Gastrocnemius medialis (tissue), 4 donors: Measurements from ENCODE around the gene NCK1. TPM values are rescaled to one million over a fixed set of nuclear protein-coding genes. Genes with fewer than 3 reads are reported as not detected.
A peak's percentile ranks its signal among the peaks of the same experiment; 100 is the strongest.
"Not testable (repeated sequence)": the region's sequence is repeated elsewhere in the genome, so short reads cannot be mapped to it uniquely, and the experiment has no call there.

ENCODE experiments used
- ATAC-seq, 2 donors: fragments of 150-250 bp; one replicate each; pipeline ENCODE4 v1.9.1; 2016
- DNase-seq, 2 donors: peaks; one replicate each; pipeline ENCODE4 v3.0.0-alpha.2; 2019
- H3K27ac ChIP-seq, 4 donors: fragments of 200-600 bp; sonication (generic); 1 replicate in 1 of 4; 2 replicates in 3 of 4; pipeline ENCODE4 v1.5.1; 2016 to 2018; ENCODE audit warnings: mild to moderate bottlenecking in 2 of 4, moderate library complexity in 1 of 4
- H3K27me3 ChIP-seq, 3 donors: fragments of 200-600 bp; sonication (generic) in 2 of 3; 1 replicate in 1 of 3; 2 replicates in 2 of 3; pipeline versions ENCODE4 v1.5.1 to v1.6.0; 2016 to 2019; ENCODE audit warnings: mild to moderate bottlenecking in 1 of 3, moderate library complexity in 1 of 3
- H3K36me3 ChIP-seq, 2 donors: fragments of 200-600 bp; sonication (generic) in 1 of 2; one replicate each; pipeline ENCODE4 v1.5.1; 2017 to 2018
- H3K4me1 ChIP-seq, 2 donors: fragments of 200-600 bp; sonication (generic) in 1 of 2; one replicate each; pipeline ENCODE4 v1.5.1; 2016 to 2017; ENCODE audit warnings: mild to moderate bottlenecking in 2 of 2
- H3K4me3 ChIP-seq, 4 donors: fragments of 200-600 bp; sonication (generic) in 3 of 4; 1 replicate in 1 of 4; 2 replicates in 3 of 4; pipeline ENCODE4 v1.5.1; 2016 to 2019; ENCODE audit warnings: mild to moderate bottlenecking in 2 of 4
- H3K9me3 ChIP-seq, 3 donors: fragments of 200-600 bp; sonication (generic) in 2 of 3; 1 replicate in 1 of 3; 2 replicates in 2 of 3; pipeline ENCODE4 v1.5.1; 2016 to 2019
- CTCF ChIP-seq, 5 experiments: fragments of 450-650 bp in 3 of 5; fragments of 200-600 bp in 2 of 5; sonication (generic) in 2 of 5; IDR thresholded peaks in 4 of 5; conservative IDR thresholded peaks in 1 of 5; 1 replicate in 4 of 5; 2 replicates in 1 of 5; pipeline ENCODE4 v1.5.1; 2016 to 2019; ENCODE audit warnings: antibody characterized with exemption in 5 of 5, mild to moderate bottlenecking in 3 of 5, moderate library complexity in 3 of 5
- POLR2A ChIP-seq, 2 donors: fragments of 450-650 bp; IDR thresholded peaks; one replicate each; pipeline ENCODE4 v1.6.1; 2017; ENCODE audit warnings: antibody characterized with exemption in 2 of 2, mild to moderate bottlenecking in 2 of 2, moderate library complexity in 2 of 2
- in situ Hi-C, 4 donors: fragments of 200-750 bp; cut with MboI; loops; one replicate each; pipeline versions ENCODE4 v1.15.0 to v1.8.0; 2017; ENCODE audit warnings: low sequenced_read_pairs in 4 of 4
- intact Hi-C: fragments of 100-400 bp; cut with DNase I; formaldehyde crosslinking; loops from one replicate; pipeline ENCODE4 v1.15.1; 2023; ENCODE audit warnings: low total_unique reads
- total RNA-seq, 4 donors: library from RNA; depleted of rRNA; stranded (reverse); fragments of >200 nt; gene quantifications; one replicate each; pipeline versions ENCODE4 v1.1.0 to v1.2.3, GENCODE V29; 2016

The NCK1 gene
- total RNA-seq, 4 donors from 2014 or later = 23.5 to 36.6 (median 27.0) TPM

- Histone ChIP-seq H3K27me3 (no peaks in the 10 kb centered on the region), H3K4me3 (no peak overlapping the region), H3K27ac (peak overlapping the region in 3 of 4 donors; percentile 5 to 32 (median 27)), H3K9me3 (no peaks in the 10 kb centered on the region), H3K36me3 (peaks cover 0 to 6% of the 10 kb centered on the region in 2 donors), H3K4me1 (peaks cover 18 to 23% of the 10 kb centered on the region in 2 donors)
- TF ChIP-seq POLR2A (IDR thresholded peaks at IDR 0.05) (no peak), CTCF (IDR thresholded peaks at IDR 0.05 in 4 of 5, conservative IDR thresholded peaks at IDR 0.05 in 1 of 5) (no peak)
- no peak for ATAC-seq
- in situ Hi-C loops = no loop called here
- intact Hi-C loops = no loop called here
- DNase-seq = no peak
Observed at GRCh38 chr3:136858381-136858780, 3.6 kb upstream of the NCK1 start.

GRCh38 chr3:136860541-136860940 is 1.5 kb upstream of the NCK1 start:
- Histone ChIP-seq H3K27ac (peak overlapping the region in 3 of 4 donors; percentile 88 to 98 (median 96)), H3K27me3 (no peaks in the 10 kb centered on the region), H3K4me1 (peaks cover 24 to 27% of the 10 kb centered on the region in 2 donors), H3K36me3 (no peaks in the 10 kb centered on the region), H3K9me3 (no peaks in the 10 kb centered on the region), H3K4me3 (peak overlapping the region in 3 of 4 donors; percentile 79 to 96 (median 90))
- no peak for ATAC-seq
- no peak for DNase-seq
- intact Hi-C loops (loop anchor here (5.0 to 10.0 kb wide), 4 partner anchors 74 to 788 kb away; no protein-coding TSS in a partner anchor), in situ Hi-C loops (loop anchor here in 1 of 4 donors (10.0 kb wide), 1 partner anchor 106 kb away; the partner anchor contains the start of gene STAG1)
- TF ChIP-seq CTCF (IDR thresholded peaks at IDR 0.05 in 4 of 5, conservative IDR thresholded peaks at IDR 0.05 in 1 of 5) (no peak), POLR2A (IDR thresholded peaks at IDR 0.05) (no peak)

- no peaks in the 10 kb centered on the region for H3K27me3 ChIP-seq
- H3K4me3 ChIP-seq = peak overlapping the region; percentile 79 to 96 (median 86)
- no peaks in the 10 kb centered on the region for H3K9me3 ChIP-seq
- intact Hi-C loops (loop anchor here (1.0 to 10.0 kb wide), 5 partner anchors 72 to 790 kb away; partner anchors contain the start of gene STAG1), in situ Hi-C loops (loop anchor here in 1 of 4 donors (10.0 kb wide), 1 partner anchor 108 kb away; the partner anchor contains the start of gene STAG1)
- H3K27ac ChIP-seq = peak overlapping the region; percentile 88 to 98 (median 94)
- no peaks in the 10 kb centered on the region for H3K36me3 ChIP-seq
- TF ChIP-seq POLR2A (IDR thresholded peaks at IDR 0.05) (no peak), CTCF (IDR thresholded peaks at IDR 0.05 in 4 of 5, conservative IDR thresholded peaks at IDR 0.05 in 1 of 5) (no peak)
- H3K4me1 ChIP-seq = peaks cover 24 to 41% of the 10 kb centered on the region in 2 donors
- DNase-seq (peak; percentile 38 to 58), ATAC-seq (peak; percentile 60 to 71)
Observed at GRCh38 chr3:136862617-136863322, 762 bp downstream of the NCK1 start.

- no peaks in the 10 kb centered on the region for H3K27me3 ChIP-seq
- no peak overlapping the region for H3K4me3 ChIP-seq
- TF ChIP-seq POLR2A (IDR thresholded peaks at IDR 0.05) (no peak), CTCF (IDR thresholded peaks at IDR 0.05 in 4 of 5, conservative IDR thresholded peaks at IDR 0.05 in 1 of 5) (no peak)
- H3K4me1 ChIP-seq = peaks cover 17 to 23% of the 10 kb centered on the region in 2 donors
- H3K27ac ChIP-seq = no peak overlapping the region
- no peak for DNase-seq
- no peaks in the 10 kb centered on the region for H3K36me3 ChIP-seq
- no peak for ATAC-seq
- intact Hi-C loops = loop anchor here (10.0 kb wide), 2 partner anchors 66 to 474 kb away; no protein-coding TSS in a partner anchor
- H3K9me3 ChIP-seq = no peaks in the 10 kb centered on the region
- in situ Hi-C loops = loop anchor here in 1 of 4 donors (10.0 kb wide), 1 partner anchor 114 kb away; the partner anchor contains the start of gene STAG1
Observed at GRCh38 chr3:136869282-136869681, 7.3 kb downstream of the NCK1 start.

- H3K4me3 ChIP-seq, H3K9me3 ChIP-seq, H3K36me3 ChIP-seq, ATAC-seq, in situ Hi-C loops, H3K27ac ChIP-seq, H3K27me3 ChIP-seq, DNase-seq, intact Hi-C loops: not testable (repeated sequence)
- peaks cover 13 to 19% of the 10 kb centered on the region in 2 donors for H3K4me1 ChIP-seq
Observed at GRCh38 chr3:136872258-136872657, 10.2 kb downstream of the NCK1 start.

GRCh38 chr3:136879510-136879909 is 17.5 kb downstream of the NCK1 start:
- peaks cover 17 to 20% of the 10 kb centered on the region in 2 donors for H3K4me1 ChIP-seq
- ATAC-seq, DNase-seq, intact Hi-C loops, H3K4me3 ChIP-seq, H3K27ac ChIP-seq, H3K27me3 ChIP-seq, in situ Hi-C loops, H3K36me3 ChIP-seq, H3K9me3 ChIP-seq: not testable (repeated sequence)
